Lower lobe of right lung (tissue), 2 donors: ENCODE data around the gene CTNNBL1. TPM values are rescaled to one million over a fixed set of nuclear protein-coding genes. Genes with fewer than 3 reads are reported as not detected.

Source experiments
- ATAC-seq, 2 donors: fragments of 200-7000 bp; cut with Tn5 transposase; one replicate each; pipeline ENCODE4 v1.9.1; 2020 to 2022; ENCODE audit warnings: mild to moderate bottlenecking in 2 of 2, moderate library complexity in 2 of 2
- DNase-seq: peaks from one replicate; pipeline ENCODE4 v3.0.0-alpha.2; 2020
- H3K27ac ChIP-seq: fragments of 200-600 bp; one replicate; pipeline ENCODE4 v1.8.0; 2022
- H3K27me3 ChIP-seq: fragments of 200-600 bp; one replicate; pipeline ENCODE4 v1.8.0; 2022; ENCODE audit warnings: low read depth
- H3K36me3 ChIP-seq: fragments of 200-600 bp; one replicate; pipeline ENCODE4 v1.8.0; 2022; ENCODE audit warnings: mild to moderate bottlenecking
- H3K4me1 ChIP-seq: fragments of 200-600 bp; one replicate; pipeline ENCODE4 v1.8.0; 2022
- H3K4me3 ChIP-seq: fragments of 200-600 bp; one replicate; pipeline ENCODE4 v1.8.0; 2022; ENCODE audit warnings: mild to moderate bottlenecking
- H3K9me3 ChIP-seq: fragments of 200-600 bp; one replicate; pipeline ENCODE4 v1.8.0; 2022
- intact Hi-C: fragments of 100-400 bp; cut with DNase I; formaldehyde crosslinking; loops from one replicate; pipeline ENCODE4 v1.11.0; 2022
- total RNA-seq: library from RNA; stranded (reverse); fragmentation: NEBNext Ultra II Directional; extraction: Animal tissue kit (Norgen Biotek cat#: 25700); gene quantifications from one replicate; pipeline ENCODE4 v1.2.1, GENCODE V29; 2021
- TF ChIP-seq, protein P1 (sequence below): fragments of 200-600 bp; IDR thresholded peaks from one replicate; pipeline ENCODE4 v1.8.0; 2022; ENCODE audit warnings: antibody characterized with exemption, mild to moderate bottlenecking
- donor health status: DM: no; HTN: yes; CAD: no; lungs with severe emphysema.

The CTNNBL1 gene
- total RNA-seq, 1 donor from 2014 or later, result 52.3 TPM

DNA sequence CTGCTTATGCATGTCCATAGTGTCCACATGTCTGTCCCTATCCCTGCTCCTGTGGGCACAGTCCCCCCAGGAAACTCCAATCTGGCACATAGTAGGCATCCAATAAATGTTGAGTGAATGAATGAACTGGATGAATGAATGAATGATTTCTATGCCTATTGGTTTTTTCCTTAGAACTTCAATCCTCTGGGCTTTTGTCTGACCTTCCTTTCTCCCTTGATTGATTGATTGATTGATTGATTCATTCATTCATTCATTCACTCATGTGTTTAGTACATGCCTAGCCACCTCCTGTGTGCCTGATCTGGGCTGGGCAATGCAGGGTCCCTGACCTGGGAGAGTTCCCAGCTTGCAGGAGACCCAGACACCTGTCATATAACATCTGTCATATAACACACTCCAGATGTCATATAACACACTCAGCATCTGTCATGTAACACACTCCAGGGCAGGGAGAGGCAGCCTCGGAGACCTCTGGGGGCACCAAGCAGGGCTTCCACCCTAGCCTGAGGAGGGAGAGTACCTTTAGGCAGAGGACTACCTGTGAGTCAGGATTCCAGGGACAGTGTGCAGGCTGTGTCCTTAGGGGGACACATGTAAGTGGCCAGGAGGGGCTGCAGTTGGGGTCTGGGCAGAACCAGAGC, 227.0 kb downstream of the CTNNBL1 start:
- no peaks in the 10 kb centered on the region for H3K36me3 ChIP-seq
- no peaks in the 10 kb centered on the region for H3K4me1 ChIP-seq
- no peaks in the 10 kb centered on the region for H3K9me3 ChIP-seq
- H3K4me3 ChIP-seq, result no peak overlapping the region
- intact Hi-C loops, result no loop called here
- ATAC-seq (no peak), DNase-seq (no peak)
- TF ChIP-seq, protein P1, sequence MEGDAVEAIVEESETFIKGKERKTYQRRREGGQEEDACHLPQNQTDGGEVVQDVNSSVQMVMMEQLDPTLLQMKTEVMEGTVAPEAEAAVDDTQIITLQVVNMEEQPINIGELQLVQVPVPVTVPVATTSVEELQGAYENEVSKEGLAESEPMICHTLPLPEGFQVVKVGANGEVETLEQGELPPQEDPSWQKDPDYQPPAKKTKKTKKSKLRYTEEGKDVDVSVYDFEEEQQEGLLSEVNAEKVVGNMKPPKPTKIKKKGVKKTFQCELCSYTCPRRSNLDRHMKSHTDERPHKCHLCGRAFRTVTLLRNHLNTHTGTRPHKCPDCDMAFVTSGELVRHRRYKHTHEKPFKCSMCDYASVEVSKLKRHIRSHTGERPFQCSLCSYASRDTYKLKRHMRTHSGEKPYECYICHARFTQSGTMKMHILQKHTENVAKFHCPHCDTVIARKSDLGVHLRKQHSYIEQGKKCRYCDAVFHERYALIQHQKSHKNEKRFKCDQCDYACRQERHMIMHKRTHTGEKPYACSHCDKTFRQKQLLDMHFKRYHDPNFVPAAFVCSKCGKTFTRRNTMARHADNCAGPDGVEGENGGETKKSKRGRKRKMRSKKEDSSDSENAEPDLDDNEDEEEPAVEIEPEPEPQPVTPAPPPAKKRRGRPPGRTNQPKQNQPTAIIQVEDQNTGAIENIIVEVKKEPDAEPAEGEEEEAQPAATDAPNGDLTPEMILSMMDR, result no peak
- H3K27ac ChIP-seq, result no peak overlapping the region
- peaks cover 33% of the 10 kb centered on the region for H3K27me3 ChIP-seq

DNA sequence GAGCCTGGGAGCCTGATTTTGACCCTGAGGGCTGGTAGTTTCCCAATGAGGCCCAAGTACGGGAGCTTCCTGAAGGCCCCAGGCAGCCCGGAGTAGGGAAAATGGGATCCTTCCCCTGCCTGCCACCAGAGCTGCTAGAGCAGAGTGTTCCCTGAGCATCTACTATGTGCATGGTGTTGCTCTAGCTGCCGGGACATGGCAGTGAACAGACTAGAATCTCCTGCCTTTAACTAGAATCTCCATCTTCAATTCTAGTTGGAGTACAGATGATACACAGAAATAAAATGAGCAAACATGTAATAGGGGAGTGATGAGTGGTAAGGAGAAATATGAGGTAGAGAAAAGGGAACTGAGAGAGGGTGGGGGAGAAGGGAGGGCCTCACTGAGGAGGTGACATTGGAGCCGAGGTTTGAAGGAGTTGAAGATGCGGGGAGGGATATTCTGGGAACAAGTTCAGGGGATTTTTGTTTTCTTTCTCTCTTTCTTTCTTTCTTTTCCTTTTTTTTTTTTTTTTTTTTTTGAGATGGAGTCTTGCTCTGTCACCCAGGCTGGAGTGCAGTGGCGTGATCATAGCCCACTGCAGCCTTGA, 227.6 kb downstream of the CTNNBL1 start:
- no peaks in the 10 kb centered on the region for H3K9me3 ChIP-seq

More for the DNA sequence above, 227.6 kb downstream of the CTNNBL1 start:
- TF ChIP-seq, protein P1, result no peak
- no peak overlapping the region for H3K4me3 ChIP-seq
- H3K4me1 ChIP-seq, result no peaks in the 10 kb centered on the region
- no peaks in the 10 kb centered on the region for H3K36me3 ChIP-seq
- peaks cover 28% of the 10 kb centered on the region for H3K27me3 ChIP-seq
- no peak overlapping the region for H3K27ac ChIP-seq
- DNase-seq, result no peak
- intact Hi-C loops, result no loop called here
- ATAC-seq, result no peak

Other genes starting within 250 kb of the CTNNBL1 start
- 0.83 TPM for gene NNAT, start 172.8 kb upstream of the CTNNBL1 start, total RNA-seq
- gene BLCAP, start 166.2 kb upstream of the CTNNBL1 start, total RNA-seq, result 66.8 TPM
- 14.1 TPM for gene VSTM2L, start 209.1 kb downstream of the CTNNBL1 start, total RNA-seq